Small intestine (tissue), 7 donors: ENCODE measurements around the gene RECQL5. TPM values are rescaled to one million over a fixed set of nuclear protein-coding genes. Genes with fewer than 3 reads are reported as not detected.

Experiments
- DNase-seq, 2 donors: peaks; one replicate each; pipeline versions ENCODE4 v3.0.0 to v3.0.0-alpha.2; 2013
- FAIRE-seq: peaks from 2 replicates; lab custom pipeline; 2012; peaks lifted over from hg19 to GRCh38; lab: Jason Lieb, UNC
- H3K27ac ChIP-seq, 3 donors: one replicate each; pipeline ENCODE4 v1.5.1; 2013; ENCODE audit warnings: low read length in 2 of 3, mild to moderate bottlenecking in 2 of 3, control low read depth in 1 of 3, inconsistent platforms in 1 of 3, low read depth in 1 of 3, moderate library complexity in 1 of 3
- H3K27me3 ChIP-seq, 3 donors: one replicate each; pipeline ENCODE4 v1.6.1; 2013; ENCODE audit warnings: low read length in 3 of 3, inconsistent platforms in 1 of 3; ENCODE audit not compliant: control insufficient read depth in 3 of 3, insufficient read depth in 3 of 3
- H3K36me3 ChIP-seq, 3 donors: one replicate each; pipeline ENCODE4 v1.6.1; 2013; ENCODE audit warnings: low read length in 3 of 3, inconsistent platforms in 1 of 3, low read depth in 1 of 3, mild to moderate bottlenecking in 1 of 3, moderate library complexity in 1 of 3; ENCODE audit not compliant: control insufficient read depth in 3 of 3, insufficient read depth in 2 of 3
- H3K4me1 ChIP-seq, 3 donors: one replicate each; pipeline ENCODE4 v1.6.1; 2013; ENCODE audit warnings: low read length in 2 of 3, inconsistent platforms in 1 of 3, low read depth in 1 of 3, mild to moderate bottlenecking in 1 of 3, moderate library complexity in 1 of 3; ENCODE audit not compliant: control insufficient read depth in 3 of 3, insufficient read depth in 2 of 3
- H3K4me3 ChIP-seq, 3 donors: one replicate each; pipeline ENCODE4 v1.5.1; 2013; ENCODE audit warnings: low read length in 3 of 3, control low read depth in 1 of 3, inconsistent platforms in 1 of 3, low read depth in 1 of 3, mild to moderate bottlenecking in 1 of 3, moderate library complexity in 1 of 3
- H3K9me3 ChIP-seq, 2 donors: one replicate each; pipeline ENCODE4 v1.6.1; 2013; ENCODE audit warnings: low read depth in 1 of 2, low read length in 1 of 2; ENCODE audit not compliant: control insufficient read depth in 2 of 2, insufficient read depth in 1 of 2
- WGBS, 3 donors: extraction: QIAGEN DNeasy Blood & Tissue Kit; methylation state at CpG; one replicate each; pipeline ENCODE4 v1.1.7; 2013; 5-methylcytosine and 5-hydroxymethylcytosine counted together
- polyA plus RNA-seq, 4 donors: library from polyadenylated mRNA; stranded (reverse) in 3 of 4; unstranded in 1 of 4; fragments of 200-250 nt in 3 of 4; fragments of 120-200 nt in 1 of 4; gene quantifications; one replicate each; pipeline versions ENCODE4 v1.2.1 to v1.2.3, GENCODE V29; 2013
- donor health status: healthy with polysubstance abuse.
- donor health status: control.
- donor health status: control.
- donor health status: Bipolar disorder and iron deficiency.
- donor health status: healthy.

The RECQL5 gene
- polyA plus RNA-seq, 4 donors, result 14.6 to 41.2 (median 17.9) TPM

DNA sequence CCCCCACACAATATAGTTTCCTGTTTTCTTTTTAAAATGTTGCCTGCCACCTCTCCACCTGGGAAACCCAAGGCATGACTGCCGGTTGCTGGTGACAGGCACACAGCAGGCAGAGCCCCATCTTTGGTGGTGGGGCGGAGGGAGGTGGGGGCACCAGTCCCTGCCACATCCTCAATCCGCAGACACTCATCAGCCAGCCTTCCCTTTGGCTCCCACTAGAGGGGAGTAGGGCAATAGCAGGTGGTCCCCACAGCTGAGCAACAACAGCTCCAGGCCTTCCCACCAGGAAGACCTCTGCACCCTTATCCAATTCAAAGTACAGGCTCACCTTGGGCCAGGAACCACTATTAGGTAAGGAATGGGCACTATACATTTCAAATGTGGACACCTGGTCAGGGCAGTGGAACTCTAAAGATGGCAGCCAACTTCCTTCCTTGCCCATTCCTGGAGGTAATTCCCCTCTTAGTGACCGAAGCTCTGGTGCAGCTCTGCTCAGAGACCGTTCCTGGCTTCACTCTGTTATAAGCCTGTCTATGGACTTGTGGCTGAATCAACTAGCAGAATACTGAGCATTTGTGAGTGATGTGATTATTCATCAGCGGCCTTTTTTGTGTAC lies 13.9 kb downstream of the RECQL5 start:
- H3K4me3 ChIP-seq, result no peak overlapping the region
- 70 to 85% (median 81%) methylated on average over 6 of the region's 6 CpGs for WGBS, 3 donors
- DNase-seq (peak in 1 of 2 donors; percentile 59), FAIRE-seq (no peak)
- no peaks in the 10 kb centered on the region for H3K27me3 ChIP-seq
- no peak overlapping the region for H3K27ac ChIP-seq
- no peaks in the 10 kb centered on the region for H3K4me1 ChIP-seq
- no peaks in the 10 kb centered on the region for H3K9me3 ChIP-seq
- H3K36me3 ChIP-seq, result peaks cover 1 to 80% (median 13%) of the 10 kb centered on the region in 3 donors

DNA sequence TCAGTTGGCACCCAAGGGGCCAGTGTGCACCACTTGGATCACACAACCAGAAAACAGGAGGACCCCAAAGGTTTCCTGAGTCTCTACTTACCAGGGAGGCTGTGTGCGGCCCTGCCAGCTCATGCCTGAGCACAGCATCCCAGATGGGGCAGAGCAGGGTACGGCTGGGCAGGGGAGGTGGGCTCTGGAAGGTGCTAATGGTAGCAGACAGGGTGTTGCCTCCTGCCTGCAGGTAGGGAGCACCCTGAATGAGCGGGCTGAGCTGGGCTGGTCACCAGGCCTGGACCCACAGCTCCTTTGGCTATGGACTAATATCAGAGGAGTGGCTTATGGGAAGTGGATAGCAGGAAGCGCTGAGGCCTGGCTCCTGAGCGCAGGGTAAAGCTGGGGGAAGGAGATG lies 14.6 kb downstream of the RECQL5 start:
- peaks cover 0 to 4% (median 0%) of the 10 kb centered on the region in 3 donors for H3K4me1 ChIP-seq
- 92 to 96% (median 94%) methylated on average over 5 of the region's 5 CpGs for WGBS, 3 donors
- H3K9me3 ChIP-seq, result no peaks in the 10 kb centered on the region
- H3K36me3 ChIP-seq, result peaks cover 1 to 83% (median 13%) of the 10 kb centered on the region in 3 donors
- FAIRE-seq (no peak), DNase-seq (no peak)
- H3K4me3 ChIP-seq, result no peak overlapping the region
- H3K27ac ChIP-seq, result no peak overlapping the region
- no peaks in the 10 kb centered on the region for H3K27me3 ChIP-seq

DNA sequence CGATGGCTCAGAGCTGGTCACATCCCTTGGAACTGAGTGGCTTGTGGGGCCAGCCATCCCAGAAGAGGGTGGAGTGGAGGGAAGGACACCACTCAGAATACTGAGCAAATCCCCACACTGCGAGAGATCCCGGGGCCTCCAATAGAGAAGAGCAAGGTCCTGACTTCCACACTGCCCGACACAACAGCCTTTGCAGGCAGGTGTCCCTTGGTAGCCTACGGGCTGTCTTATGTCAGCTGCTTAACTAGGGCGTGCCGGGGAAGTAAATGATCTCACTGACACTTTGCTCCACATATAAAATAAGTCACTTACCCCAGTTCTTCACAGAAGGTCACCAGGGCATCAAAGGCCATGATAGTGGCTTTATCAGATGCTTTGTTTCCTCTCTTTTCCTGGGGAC lies 16.1 kb downstream of the RECQL5 start:
- no peak for FAIRE-seq
- no peak for DNase-seq
- WGBS, 3 donors, result 75 to 92% (median 82%) methylated on average over 7 of the region's 7 CpGs

DNA sequence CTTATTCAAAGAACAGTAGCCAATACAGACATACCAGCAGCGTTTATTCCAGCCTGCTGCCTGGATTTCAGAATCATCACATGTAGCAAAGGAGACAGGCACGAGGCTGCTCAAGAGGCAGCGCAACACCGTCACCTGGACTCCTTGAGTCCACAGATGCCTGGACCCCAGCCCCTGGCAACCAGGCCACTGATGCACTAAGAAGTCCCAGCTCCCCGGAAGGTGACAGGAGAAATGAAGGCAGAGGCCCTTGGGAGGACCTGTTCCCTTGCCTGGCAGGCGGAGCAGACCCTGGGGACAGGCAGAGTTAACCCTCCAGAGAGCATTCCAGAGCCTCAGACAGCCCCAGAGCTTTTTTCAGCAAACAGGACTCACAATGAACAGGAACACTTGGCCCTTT lies 17.3 kb downstream of the RECQL5 start:
- no peak for FAIRE-seq
- DNase-seq, result no peak
- H3K4me3 ChIP-seq, result no peak overlapping the region
- H3K9me3 ChIP-seq, result no peaks in the 10 kb centered on the region
- H3K4me1 ChIP-seq, result peaks cover 2 to 30% (median 4%) of the 10 kb centered on the region in 3 donors
- no peaks in the 10 kb centered on the region for H3K27me3 ChIP-seq
- H3K27ac ChIP-seq, result no peak overlapping the region
- H3K36me3 ChIP-seq, result peaks cover 1 to 66% (median 13%) of the 10 kb centered on the region in 3 donors
- WGBS, 3 donors, result 95 to 97% (median 96%) methylated on average over 6 of the region's 6 CpGs

More for the DNA sequence above, 16.1 kb downstream of the RECQL5 start:
- H3K4me1 ChIP-seq, result peaks cover 0 to 18% (median 3%) of the 10 kb centered on the region in 3 donors
- no peaks in the 10 kb centered on the region for H3K27me3 ChIP-seq
- no peak overlapping the region for H3K27ac ChIP-seq
- H3K9me3 ChIP-seq, result no peaks in the 10 kb centered on the region
- H3K4me3 ChIP-seq, result no peak overlapping the region
- peaks cover 1 to 75% (median 13%) of the 10 kb centered on the region in 3 donors for H3K36me3 ChIP-seq

DNA sequence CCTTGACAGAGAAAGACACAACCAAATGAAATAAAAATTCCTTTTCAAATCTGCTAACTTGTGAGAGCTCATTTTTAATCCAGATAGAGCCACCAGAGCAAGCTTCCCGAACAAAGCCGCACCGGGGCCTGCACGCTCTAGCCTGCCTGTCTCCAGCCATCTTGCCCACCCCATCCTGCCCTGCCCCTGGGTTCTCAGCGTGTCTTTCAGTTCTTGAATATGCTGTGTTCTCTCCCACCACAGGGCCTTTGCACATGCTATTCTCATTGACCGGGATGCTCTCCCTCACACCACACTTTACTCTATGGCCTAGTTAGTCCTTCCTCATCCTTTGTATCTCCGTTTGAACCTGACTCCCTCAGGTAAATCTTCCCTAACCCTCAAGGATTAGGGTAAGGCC lies 19.0 kb downstream of the RECQL5 start:
- Histone ChIP-seq H3K9me3 (no peaks in the 10 kb centered on the region), H3K27ac (peak overlapping the region in 1 of 3 donors; percentile 95), H3K4me1 (peaks cover 2 to 38% (median 4%) of the 10 kb centered on the region in 3 donors), H3K27me3 (no peaks in the 10 kb centered on the region), H3K36me3 (peaks cover 1 to 73% (median 13%) of the 10 kb centered on the region in 3 donors), H3K4me3 (no peak overlapping the region)
- 96 to 98% (median 98%) methylated on average over 7 of the region's 7 CpGs for WGBS, 3 donors
- DNase-seq, result no peak
- FAIRE-seq, result no peak

DNA sequence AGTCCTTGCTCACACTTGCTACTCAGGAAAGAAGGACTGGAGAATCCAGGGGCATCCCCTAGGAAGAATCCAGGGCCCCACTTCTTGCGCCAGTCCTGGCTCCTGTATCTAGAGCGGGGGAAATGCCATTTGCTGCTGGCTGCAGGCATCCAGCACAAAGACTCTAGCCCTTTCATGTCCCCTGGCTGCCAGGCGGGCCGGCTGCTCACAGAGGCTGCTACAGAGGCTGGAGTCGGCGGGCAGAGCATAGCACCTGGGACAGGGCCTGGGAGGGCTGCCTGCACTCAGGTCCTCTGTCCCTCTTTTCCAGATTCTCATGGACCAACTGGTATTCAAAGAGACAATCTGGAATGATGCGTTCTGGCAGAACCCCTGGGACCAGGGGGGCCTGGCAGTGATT lies 19.9 kb downstream of the RECQL5 start:
- peaks cover 1 to 68% (median 12%) of the 10 kb centered on the region in 3 donors for H3K36me3 ChIP-seq

DNA sequence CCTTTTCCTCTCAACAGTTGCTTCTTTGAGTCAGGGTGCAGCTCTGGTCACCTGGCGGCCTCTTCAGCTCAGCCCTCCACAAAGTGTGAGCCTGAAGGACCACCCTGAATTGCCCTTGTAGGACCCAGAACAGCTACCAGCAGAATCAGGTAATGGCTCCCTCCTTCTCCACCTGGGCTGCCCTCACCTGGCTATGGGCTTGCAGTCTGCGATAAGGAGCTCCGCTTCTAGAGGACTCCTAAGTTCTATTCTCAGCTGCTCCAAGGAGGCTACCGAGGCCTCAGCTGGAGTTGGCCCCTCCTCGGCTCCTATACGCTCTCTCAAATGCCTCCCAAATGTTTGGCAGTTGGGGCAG lies 20.3 kb downstream of the RECQL5 start:
- Histone ChIP-seq H3K27me3 (no peaks in the 10 kb centered on the region), H3K4me1 (peaks cover 4 to 51% (median 6%) of the 10 kb centered on the region in 3 donors), H3K27ac (peak overlapping the region; percentile 95 to 99 (median 97)), H3K36me3 (peaks cover 1 to 68% (median 11%) of the 10 kb centered on the region in 3 donors), H3K4me3 (peak overlapping the region in 2 of 3 donors; percentile 8 to 30), H3K9me3 (no peaks in the 10 kb centered on the region)
- DNase-seq (no peak), FAIRE-seq (no peak)
- WGBS, 3 donors, result 57 to 86% (median 70%) methylated on average over 6 of the region's 6 CpGs

More for the DNA sequence above, 19.9 kb downstream of the RECQL5 start:
- peak overlapping the region in 2 of 3 donors; percentile 8 to 30 for H3K4me3 ChIP-seq
- peaks cover 4 to 46% (median 6%) of the 10 kb centered on the region in 3 donors for H3K4me1 ChIP-seq
- WGBS, 3 donors, result 84 to 94% (median 92%) methylated on average over 7 of the region's 7 CpGs
- H3K27me3 ChIP-seq, result no peaks in the 10 kb centered on the region
- DNase-seq (peak in 1 of 2 donors; percentile 54), FAIRE-seq (no peak)
- H3K9me3 ChIP-seq, result no peaks in the 10 kb centered on the region
- H3K27ac ChIP-seq, result peak overlapping the region; percentile 95 to 99 (median 97)

DNA sequence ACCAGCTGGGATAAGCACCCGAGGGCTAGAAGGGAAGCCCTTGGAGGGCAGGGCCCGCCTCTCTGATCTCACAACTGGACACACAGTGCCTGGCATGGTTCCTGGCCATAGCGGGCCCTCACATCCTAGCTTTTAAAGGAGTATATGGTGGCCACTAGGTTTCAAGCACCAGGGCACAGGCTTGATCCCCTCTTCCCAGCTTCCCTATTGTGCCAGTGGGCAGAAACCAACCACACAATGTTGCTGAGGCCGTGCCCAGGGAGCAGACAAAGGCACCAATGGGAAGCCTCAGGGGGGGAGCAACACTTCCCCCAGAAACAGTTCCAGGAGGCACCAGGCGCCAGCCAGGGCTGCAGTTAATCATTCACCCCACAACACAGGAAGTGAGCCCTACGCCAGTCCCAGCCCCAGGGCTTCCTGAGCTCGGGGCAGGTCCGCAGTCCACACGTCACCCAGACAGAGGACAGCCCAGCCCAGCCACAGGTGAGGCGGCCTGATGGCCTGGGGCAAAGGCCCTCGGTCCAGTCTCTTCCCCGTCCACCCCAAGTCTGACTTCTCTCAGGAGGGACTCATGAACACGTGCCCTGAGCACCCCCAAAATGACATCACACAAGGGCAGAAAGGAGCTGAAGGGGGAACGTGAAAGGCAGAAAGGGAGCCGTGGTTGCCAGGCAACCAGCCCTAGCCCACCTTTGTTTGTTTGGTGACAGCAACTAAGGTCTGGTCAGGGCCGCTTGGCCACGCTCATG lies 20.9 kb downstream of the RECQL5 start:
- peak overlapping the region; percentile 95 to 99 (median 97) for H3K27ac ChIP-seq
- FAIRE-seq (no peak), DNase-seq (peak; percentile 96 to 97)
- no peaks in the 10 kb centered on the region for H3K9me3 ChIP-seq
- 18 to 44% (median 22%) methylated on average over 17 of the region's 17 CpGs for WGBS, 3 donors
- H3K36me3 ChIP-seq, result peaks cover 1 to 68% (median 11%) of the 10 kb centered on the region in 3 donors
- peak overlapping the region in 2 of 3 donors; percentile 8 to 30 for H3K4me3 ChIP-seq
- H3K4me1 ChIP-seq, result peaks cover 4 to 53% (median 6%) of the 10 kb centered on the region in 3 donors
- H3K27me3 ChIP-seq, result no peaks in the 10 kb centered on the region
